ENCODE results near the gene PRPH. TPM values are rescaled to one million over a fixed set of nuclear protein-coding genes. Genes with fewer than 3 reads are reported as not detected.

PRPH gene
- total and polyA plus RNA-seq, 2 donors (not counting 1 experiment from before 2014, with no cell fraction given): not detected

DNA sequence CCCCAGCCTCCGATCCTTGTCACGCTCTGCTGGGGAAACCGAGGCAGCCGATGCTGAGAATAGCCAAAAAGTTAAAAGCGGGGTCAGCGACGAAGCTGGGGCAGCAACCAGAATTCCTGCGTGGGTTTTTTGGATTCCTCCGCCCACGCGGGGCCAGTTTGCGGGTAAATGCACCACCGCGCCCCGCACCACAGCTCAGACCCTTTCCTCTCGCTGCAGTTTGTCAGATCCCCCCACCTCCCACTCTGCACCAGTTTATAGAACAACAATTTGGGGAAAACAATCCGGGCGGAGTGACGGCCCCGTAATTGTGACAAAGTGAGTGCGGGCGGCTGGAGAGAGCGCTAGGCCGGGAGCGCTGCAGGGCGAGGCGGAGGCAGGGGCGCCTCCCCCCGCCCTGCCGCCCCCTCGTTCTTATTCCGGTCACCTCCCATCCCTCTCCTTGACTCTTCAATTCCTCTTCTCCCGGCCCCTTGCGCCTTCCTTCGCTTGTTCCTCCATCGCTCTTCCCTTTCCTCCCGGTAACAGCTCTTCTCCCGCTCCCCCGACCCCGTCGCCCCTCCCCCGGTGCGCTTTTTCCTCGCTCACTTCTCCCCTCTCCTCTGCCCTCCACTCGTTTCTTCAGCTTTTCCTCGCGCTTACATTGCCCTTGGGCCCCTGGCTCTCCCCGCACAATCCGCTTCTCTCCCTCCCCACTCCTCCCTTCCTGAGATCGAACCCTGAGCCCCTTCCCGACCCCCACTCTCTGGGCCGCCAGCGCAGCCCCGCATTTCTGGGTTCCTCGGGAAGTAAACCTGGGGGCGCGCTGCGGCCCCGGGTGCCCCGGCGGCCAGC, 51.1 kb downstream of the PRPH start:
- TF ChIP-seq CTCF (IDR thresholded peaks at IDR 0.05) (no peak), EZH2 (IDR thresholded peaks at IDR 0.05; ENCODE audit: borderline replicate concordance, insufficient read depth, low read depth, low read length, poor library complexity, severe bottlenecking) (peak; percentile 87)
- H3K27ac Mint-ChIP-seq: no peak overlapping the region
- peak; percentile 51 for DNase-seq
- intact Hi-C loops (cut with micrococcal nuclease): loop anchor here (10.0 kb wide), 2 partner anchors 251 to 499 kb away; partner anchors contain the start of genes BCDIN3D and DHH
- no peak for ATAC-seq (ENCODE audit: low read depth)
- Histone ChIP-seq H3K27me3 (replicated peaks in 1 of 4; ENCODE audit: control extremely low read depth in 1 of 4, control insufficient read depth in 3 of 4, insufficient read depth in 4 of 4, low read length in 3 of 4) (peaks cover 0 to 89% (median 62%) of the 10 kb centered on the region in 4 experiments), H4K20me1 (ENCODE audit: control insufficient read depth, insufficient read depth, low read length, poor library complexity, severe bottlenecking) (peaks cover 24% of the 10 kb centered on the region), H2AFZ (ENCODE audit: insufficient read depth, low read depth, low read length, poor library complexity, severe bottlenecking) (peak overlapping the region; percentile 53), H3K9ac (ENCODE audit: low read length) (peak overlapping the region; percentile 39), H3K9me3 (ENCODE audit: control extremely low read depth in 1 of 3, control insufficient read depth in 2 of 3, insufficient read depth in 1 of 3, low read length in 2 of 3) (peaks cover 0 to 35% (median 0%) of the 10 kb centered on the region in 3 donors), H3K4me2 (replicated peaks; ENCODE audit: low read depth, low read length, poor library complexity, severe bottlenecking) (peak overlapping the region; percentile 80), H3K79me2 (ENCODE audit: control insufficient read depth, insufficient read depth, low read length) (no peaks in the 10 kb centered on the region), H3K36me3 (replicated peaks in 1 of 2; ENCODE audit: control extremely low read depth in 1 of 2, control insufficient read depth in 1 of 2, extremely low read depth in 1 of 2, insufficient read depth in 2 of 2, low read length in 1 of 2) (no peaks in the 10 kb centered on the region), H3K27ac (ENCODE audit: low read length in 2 of 2) (no peak overlapping the region), H3K4me1 (ENCODE audit: control insufficient read depth in 2 of 2, insufficient read depth in 2 of 2, low read length in 2 of 2) (peaks cover 65 to 67% of the 10 kb centered on the region in 2 donors), H3K4me3 (ENCODE audit: control extremely low read depth in 1 of 5, extremely low read depth in 1 of 5, insufficient read depth in 1 of 5, low read depth in 2 of 5, low read length in 4 of 5) (peak overlapping the region in 4 of 5 experiments; percentile 31 to 61 (median 44))
- peak overlapping the region; percentile 90 for H3K4me3 Mint-ChIP-seq
- peaks cover 47% of the 10 kb centered on the region for H3K27me3 Mint-ChIP-seq
- no peaks in the 10 kb centered on the region for H3K9me3 Mint-ChIP-seq (ENCODE audit: insufficient read depth)
- POLR2A ChIA-PET: interaction anchor here (1.5 to 2.0 kb wide), 2 partner anchors 21 to 23 kb away, joined by 8 to 9 read pairs; partner anchors contain the start of genes SPATS2 and TROAP
- WGBS (ENCODE audit: insufficient coverage): 2% methylated on average over 57 of the region's 61 CpGs
- CTCF ChIA-PET: interaction anchor here (1.1 to 22.4 kb wide), 9 partner anchors 11 to 192 kb away, joined by 3 to 729 read pairs (median 30); partner anchors contain the start of genes C1QL4, KCNH3, PRPH and SPATS2
- peaks cover 59% of the 10 kb centered on the region for H3K4me1 Mint-ChIP-seq
